HG03095 (cell line): ENCODE results near the gene TIGIT.

Source experiments
- ATAC-seq: cut with Tn5 transposase; IDR thresholded peaks from one replicate; pipeline ENCODE4 v1.9.1; 2021; ENCODE audit warnings: moderate library complexity; ENCODE audit not compliant: unreplicated experiment

The TIGIT gene

GRCh38 chr3:114350690-114351089 lies 56.9 kb downstream of the TIGIT start:
- no peak for ATAC-seq

- ATAC-seq: no peak
These were observed 57.4 kb downstream of the TIGIT start for GRCh38 chr3:114351123-114351821.

GRCh38 chr3:114351822-114352145 lies 58.0 kb downstream of the TIGIT start:
- no peak for ATAC-seq

- no peak for ATAC-seq
These were observed 61.8 kb downstream of the TIGIT start for GRCh38 chr3:114355653-114356052.

GRCh38 chr3:114356066-114356465 lies 62.2 kb downstream of the TIGIT start:
- no peak for ATAC-seq

GRCh38 chr3:114356525-114356924 lies 62.7 kb downstream of the TIGIT start:
- ATAC-seq: no peak
